KMS-11 (cell line): ENCODE data around the gene TMEM207.

Source experiments
- H2AFZ ChIP-seq: fragments of 200-600 bp; sonication (generic); 2 replicates; pipeline ENCODE4 v1.6.1; 2016; ENCODE audit warnings: antibody characterized with exemption, mixed run types, low read depth
- H3K27ac ChIP-seq: fragments of 200-600 bp; sonication (generic); 2 replicates; pipeline ENCODE4 v1.6.1; 2016; ENCODE audit warnings: mild to moderate bottlenecking, mixed run types
- H3K27me3 ChIP-seq: fragments of 200-600 bp; sonication (generic); 2 replicates; pipeline ENCODE4 v1.6.1; 2017; ENCODE audit warnings: mild to moderate bottlenecking, low read depth, mixed run types, moderate library complexity; ENCODE audit not compliant: insufficient read depth
- H3K36me3 ChIP-seq: fragments of 200-600 bp; sonication (generic); 2 replicates; pipeline ENCODE4 v1.6.1; 2017; ENCODE audit warnings: mild to moderate bottlenecking, mixed run types; ENCODE audit not compliant: insufficient read depth
- H3K4me1 ChIP-seq: fragments of 200-600 bp; sonication (generic); 2 replicates; pipeline ENCODE4 v1.6.1; 2016; ENCODE audit warnings: mild to moderate bottlenecking, low read depth, mixed run types; ENCODE audit not compliant: poor library complexity, severe bottlenecking
- H3K4me2 ChIP-seq: fragments of 200-600 bp; sonication (generic); 2 replicates; pipeline ENCODE4 v1.7.0; 2016; ENCODE audit warnings: mild to moderate bottlenecking, mixed run types
- H3K4me3 ChIP-seq: fragments of 200-600 bp; sonication (generic); IDR thresholded peaks from 2 replicates; pipeline ENCODE4 v1.6.1; 2017; ENCODE audit warnings: low read depth, low read length, mixed read lengths; ENCODE audit not compliant: insufficient read depth
- H3K79me2 ChIP-seq: fragments of 200-600 bp; sonication (generic); 2 replicates; pipeline ENCODE4 v1.6.1; 2016; ENCODE audit warnings: low read depth, mixed run types; ENCODE audit not compliant: insufficient read depth
- H3K9ac ChIP-seq: fragments of 200-600 bp; sonication (generic); 2 replicates; pipeline ENCODE4 v1.6.1; 2016; ENCODE audit warnings: mild to moderate bottlenecking, mixed run types
- H4K20me1 ChIP-seq: fragments of 200-600 bp; sonication (generic); 2 replicates; pipeline ENCODE4 v1.6.1; 2016; ENCODE audit warnings: mild to moderate bottlenecking, mixed run types; ENCODE audit not compliant: insufficient read depth
- CTCF ChIP-seq: fragments of 200-600 bp; sonication (generic); conservative IDR thresholded peaks from 2 replicates; pipeline ENCODE4 v1.6.1; 2017; ENCODE audit warnings: low read depth, mild to moderate bottlenecking, antibody characterized with exemption, low read length, moderate library complexity, mixed read lengths

The TMEM207 gene

DNA sequence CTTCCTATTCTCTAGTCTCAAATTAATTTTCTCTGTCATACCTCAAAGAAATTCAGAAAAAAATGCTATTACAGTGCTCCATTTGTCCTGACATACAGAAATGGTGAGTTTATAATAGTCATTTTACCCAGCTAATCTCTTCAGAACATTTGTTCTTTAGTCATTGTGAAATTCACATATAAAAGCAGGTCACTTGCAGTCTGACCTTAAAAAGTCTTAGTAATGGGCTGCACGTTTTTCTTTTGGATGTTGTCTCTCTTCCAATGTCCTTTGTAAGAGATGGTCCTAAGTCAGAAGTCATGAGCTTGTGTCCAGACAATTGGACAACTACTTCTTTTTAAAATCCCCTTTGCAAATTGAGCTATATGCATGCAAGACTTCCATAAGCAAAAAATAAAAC, 47.2 kb upstream of the TMEM207 start:
- no peaks in the 10 kb centered on the region for H3K79me2 ChIP-seq
- H3K27me3 ChIP-seq: no peaks in the 10 kb centered on the region
- no peak overlapping the region for H3K27ac ChIP-seq
- no peak overlapping the region for H3K4me2 ChIP-seq
- H3K9ac ChIP-seq: no peak overlapping the region
- no peaks in the 10 kb centered on the region for H3K36me3 ChIP-seq
- no peaks in the 10 kb centered on the region for H3K4me1 ChIP-seq
- H2AFZ ChIP-seq: no peak overlapping the region
- H4K20me1 ChIP-seq: no peaks in the 10 kb centered on the region
- no peak for TF ChIP-seq CTCF
- H3K4me3 ChIP-seq: no peak overlapping the region

GRCh38 chr3:190495796-190496195, 46.1 kb upstream of the TMEM207 start:
- Histone ChIP-seq H3K4me2 (no peak overlapping the region), H3K9ac (no peak overlapping the region), H3K79me2 (no peaks in the 10 kb centered on the region), H3K4me1 (no peaks in the 10 kb centered on the region), H3K4me3 (no peak overlapping the region), H4K20me1 (no peaks in the 10 kb centered on the region), H2AFZ (no peak overlapping the region), H3K36me3 (no peaks in the 10 kb centered on the region), H3K27ac (no peak overlapping the region), H3K27me3 (no peaks in the 10 kb centered on the region)
- no peak for TF ChIP-seq CTCF

DNA sequence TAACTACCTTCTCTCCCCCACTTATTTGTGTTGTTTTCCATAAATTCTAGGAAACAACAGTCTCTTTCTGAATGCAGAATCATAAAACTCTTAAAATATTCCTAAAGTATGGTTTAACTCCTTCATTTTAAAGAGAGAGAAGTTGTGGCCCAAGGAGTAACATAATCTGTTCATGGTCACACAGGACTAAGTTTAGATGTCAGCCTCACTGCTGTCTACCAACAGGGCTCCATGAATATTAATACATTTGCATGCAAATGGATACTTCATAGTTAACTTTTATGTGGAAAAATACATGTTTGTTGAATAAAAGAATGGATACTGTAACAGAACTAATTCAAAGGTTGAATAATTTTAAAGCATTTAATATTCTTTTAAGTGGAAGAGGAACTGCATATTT, 45.7 kb upstream of the TMEM207 start:
- Histone ChIP-seq H3K36me3 (no peaks in the 10 kb centered on the region), H4K20me1 (no peaks in the 10 kb centered on the region), H3K9ac (no peak overlapping the region), H3K4me1 (no peaks in the 10 kb centered on the region), H3K4me2 (no peak overlapping the region), H3K27ac (no peak overlapping the region), H3K4me3 (no peak overlapping the region), H3K27me3 (no peaks in the 10 kb centered on the region), H3K79me2 (no peaks in the 10 kb centered on the region), H2AFZ (no peak overlapping the region)
- no peak for TF ChIP-seq CTCF

DNA sequence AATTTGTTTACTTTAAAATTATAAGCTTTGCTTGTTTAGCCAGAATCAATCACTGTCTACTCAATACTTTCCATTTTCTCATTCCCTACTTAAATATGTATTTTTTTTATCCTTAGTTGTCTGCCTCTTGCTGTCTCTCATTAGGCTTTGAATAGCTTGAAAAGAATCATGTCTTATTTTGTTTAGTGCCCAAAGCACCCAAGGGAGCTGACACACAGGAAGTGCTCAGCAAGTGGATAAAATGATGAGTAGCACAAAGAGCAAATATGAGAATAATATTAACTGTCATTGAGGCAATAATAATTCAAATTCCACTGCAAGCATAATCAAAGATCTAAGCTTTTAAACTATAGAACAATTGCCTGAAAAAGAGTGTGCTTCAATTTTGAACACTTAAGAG, 45.2 kb upstream of the TMEM207 start:
- H3K27ac ChIP-seq: no peak overlapping the region
- no peaks in the 10 kb centered on the region for H3K4me1 ChIP-seq
- H3K79me2 ChIP-seq: no peaks in the 10 kb centered on the region
- no peaks in the 10 kb centered on the region for H3K27me3 ChIP-seq
- no peak for TF ChIP-seq CTCF
- H3K9ac ChIP-seq: no peak overlapping the region
- H3K4me3 ChIP-seq: no peak overlapping the region
- no peak overlapping the region for H3K4me2 ChIP-seq
- no peaks in the 10 kb centered on the region for H3K36me3 ChIP-seq
- no peak overlapping the region for H2AFZ ChIP-seq
- no peaks in the 10 kb centered on the region for H4K20me1 ChIP-seq

DNA sequence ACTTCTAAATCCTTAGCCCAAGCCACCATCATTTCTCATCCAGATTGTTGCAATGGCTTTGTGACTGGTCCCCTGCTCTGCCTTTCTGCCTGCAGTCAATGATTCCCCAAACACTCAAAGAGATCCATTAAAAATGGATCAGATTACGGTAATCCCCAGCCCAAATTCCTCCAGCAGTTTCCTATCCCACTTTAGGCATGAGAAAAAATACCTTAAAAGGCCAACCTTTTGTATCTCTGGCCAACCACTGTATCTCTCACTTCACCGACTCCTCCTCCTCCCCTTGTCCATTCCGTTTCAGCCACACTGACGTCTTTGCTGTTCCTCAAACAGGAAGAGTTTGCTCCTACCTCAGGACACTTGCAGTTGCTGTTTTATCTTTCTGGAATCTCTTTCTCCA, 43.3 kb upstream of the TMEM207 start:
- no peak overlapping the region for H2AFZ ChIP-seq
- H3K36me3 ChIP-seq: no peaks in the 10 kb centered on the region
- no peak overlapping the region for H3K9ac ChIP-seq
- H3K27me3 ChIP-seq: no peaks in the 10 kb centered on the region
- H3K79me2 ChIP-seq: no peaks in the 10 kb centered on the region
- no peak overlapping the region for H3K27ac ChIP-seq
- H3K4me1 ChIP-seq: no peaks in the 10 kb centered on the region
- TF ChIP-seq CTCF: no peak
- H3K4me3 ChIP-seq: no peak overlapping the region
- H3K4me2 ChIP-seq: no peak overlapping the region
- H4K20me1 ChIP-seq: no peaks in the 10 kb centered on the region
